Vagina (tissue), 2 donors: ENCODE results near the gene LAMA2.

Source experiments
- CTCF ChIP-seq, 3 experiments: fragments of 450-650 bp in 2 of 3; fragments of 200-600 bp in 1 of 3; sonication (generic) in 1 of 3; IDR thresholded peaks; one replicate each; pipeline ENCODE4 v1.5.1; 2017 to 2019; ENCODE audit warnings: antibody characterized with exemption in 3 of 3, mild to moderate bottlenecking in 2 of 3, moderate library complexity in 2 of 3
- POLR2AphosphoS5 ChIP-seq, 2 donors: sonication (generic); formaldehyde crosslinking; IDR thresholded peaks; one replicate each; pipeline ENCODE4 v1.9.0; 2017; ENCODE audit warnings: antibody characterized with exemption in 2 of 2, mild to moderate bottlenecking in 2 of 2, low read depth in 1 of 2; ENCODE audit not compliant: insufficient read depth in 1 of 2

GRCh38 chr6:128952902-128953301 is 70.0 kb downstream of the LAMA2 start:
- TF ChIP-seq CTCF (IDR thresholded peaks at IDR 0.05): no peak
- TF ChIP-seq POLR2AphosphoS5 (IDR thresholded peaks at IDR 0.05; ENCODE audit: insufficient read depth in 1 of 2, low read depth in 1 of 2): no peak
